GM23338 (cell line): Measurements from ENCODE around the gene NEMP2.

ENCODE experiments used
- CREB1 ChIP-seq: fragments of 250-450 bp; sonication (Bioruptor Pico); IDR thresholded peaks from 2 replicates; pipeline ENCODE4 v1.5.0; 2020; ENCODE audit warnings: low read depth, mild to moderate bottlenecking, moderate library complexity
- EZH2 ChIP-seq: fragments of 200-600 bp; sonication (generic); IDR thresholded peaks from one replicate; pipeline ENCODE4 v1.8.0; 2017; ENCODE audit warnings: antibody characterized with exemption, mild to moderate bottlenecking, low read depth; ENCODE audit not compliant: unreplicated experiment
- EZH2phosphoT487 ChIP-seq: fragments of 200-600 bp; sonication (generic); IDR thresholded peaks from one replicate; pipeline ENCODE4 v1.8.1; 2018; ENCODE audit warnings: antibody characterized with exemption; ENCODE audit not compliant: unreplicated experiment
- JUNB ChIP-seq: IDR thresholded peaks from one replicate; pipeline ENCODE4 v1.6.1; 2016; ENCODE audit warnings: antibody characterized with exemption; ENCODE audit not compliant: unreplicated experiment
- NANOG ChIP-seq: IDR thresholded peaks from 2 replicates; pipeline ENCODE4 v1.6.1; 2016; ENCODE audit warnings: antibody characterized with exemption, borderline replicate concordance
- POLR2AphosphoS5 ChIP-seq: IDR thresholded peaks from 2 replicates; pipeline ENCODE4 v1.6.1; 2016; ENCODE audit warnings: antibody characterized with exemption, low read depth
- ZNF331 ChIP-seq: fragments of 250-450 bp; sonication (Bioruptor Pico); IDR thresholded peaks from 2 replicates; pipeline ENCODE4 v1.5.0; 2020; ENCODE audit warnings: low read depth, mild to moderate bottlenecking, moderate library complexity
- TF ChIP-seq, protein P1 (sequence below), 2 experiments: fragments of 200-600 bp in 1 of 2; sonication (generic) in 1 of 2; conservative IDR thresholded peaks; 2 replicates each; pipeline versions ENCODE4 v1.5.1 to v1.6.1; 2016 to 2017; ENCODE audit warnings: antibody characterized with exemption in 2 of 2, low read depth in 2 of 2, mild to moderate bottlenecking in 2 of 2, moderate library complexity in 1 of 2
- TF ChIP-seq, protein P2 (sequence below): IDR thresholded peaks from one replicate; pipeline ENCODE4 v1.6.1; 2018; ENCODE audit warnings: antibody characterized with exemption; ENCODE audit not compliant: unreplicated experiment
- TF ChIP-seq, protein P3 (sequence below): IDR thresholded peaks from 2 replicates; pipeline ENCODE4 v1.6.1; 2016; ENCODE audit warnings: antibody characterized with exemption
- TF ChIP-seq, protein P4 (sequence below): fragments of 250-450 bp; sonication (Bioruptor Pico); IDR thresholded peaks from 2 replicates; pipeline ENCODE4 v1.5.0; 2020; ENCODE audit warnings: mild to moderate bottlenecking, moderate library complexity

DNA sequence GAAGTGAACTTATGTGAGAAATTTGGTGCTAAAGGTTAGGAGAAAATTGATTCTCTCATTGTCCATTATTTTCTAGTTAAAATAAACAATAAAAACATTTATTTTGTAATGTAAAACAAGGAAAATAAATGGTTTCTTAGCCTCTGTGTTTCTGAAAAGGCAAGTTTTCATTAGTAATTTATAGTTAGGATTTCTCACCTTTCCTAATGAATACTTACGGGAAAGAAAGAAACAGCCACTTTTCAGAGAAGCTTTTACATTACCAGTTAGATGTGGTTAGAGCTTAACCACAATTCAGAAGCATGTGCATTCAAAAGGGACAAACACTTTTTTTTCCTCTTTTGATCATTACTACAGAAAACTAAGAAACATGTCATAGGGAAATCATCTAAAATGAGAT, 18.8 kb downstream of the NEMP2 start:
- TF ChIP-seq, protein P1, sequence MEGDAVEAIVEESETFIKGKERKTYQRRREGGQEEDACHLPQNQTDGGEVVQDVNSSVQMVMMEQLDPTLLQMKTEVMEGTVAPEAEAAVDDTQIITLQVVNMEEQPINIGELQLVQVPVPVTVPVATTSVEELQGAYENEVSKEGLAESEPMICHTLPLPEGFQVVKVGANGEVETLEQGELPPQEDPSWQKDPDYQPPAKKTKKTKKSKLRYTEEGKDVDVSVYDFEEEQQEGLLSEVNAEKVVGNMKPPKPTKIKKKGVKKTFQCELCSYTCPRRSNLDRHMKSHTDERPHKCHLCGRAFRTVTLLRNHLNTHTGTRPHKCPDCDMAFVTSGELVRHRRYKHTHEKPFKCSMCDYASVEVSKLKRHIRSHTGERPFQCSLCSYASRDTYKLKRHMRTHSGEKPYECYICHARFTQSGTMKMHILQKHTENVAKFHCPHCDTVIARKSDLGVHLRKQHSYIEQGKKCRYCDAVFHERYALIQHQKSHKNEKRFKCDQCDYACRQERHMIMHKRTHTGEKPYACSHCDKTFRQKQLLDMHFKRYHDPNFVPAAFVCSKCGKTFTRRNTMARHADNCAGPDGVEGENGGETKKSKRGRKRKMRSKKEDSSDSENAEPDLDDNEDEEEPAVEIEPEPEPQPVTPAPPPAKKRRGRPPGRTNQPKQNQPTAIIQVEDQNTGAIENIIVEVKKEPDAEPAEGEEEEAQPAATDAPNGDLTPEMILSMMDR (conservative IDR thresholded peaks at IDR 0.05; ENCODE audit: low read depth in 2 of 2), result no peak
- TF ChIP-seq EZH2 (no peak), NANOG (no peak), POLR2AphosphoS5 (no peak), ZNF331 (CRISPR knock-in tag) (no peak), EZH2phosphoT487 (no peak), JUNB (no peak), CREB1 (no peak)
- TF ChIP-seq, protein P2, sequence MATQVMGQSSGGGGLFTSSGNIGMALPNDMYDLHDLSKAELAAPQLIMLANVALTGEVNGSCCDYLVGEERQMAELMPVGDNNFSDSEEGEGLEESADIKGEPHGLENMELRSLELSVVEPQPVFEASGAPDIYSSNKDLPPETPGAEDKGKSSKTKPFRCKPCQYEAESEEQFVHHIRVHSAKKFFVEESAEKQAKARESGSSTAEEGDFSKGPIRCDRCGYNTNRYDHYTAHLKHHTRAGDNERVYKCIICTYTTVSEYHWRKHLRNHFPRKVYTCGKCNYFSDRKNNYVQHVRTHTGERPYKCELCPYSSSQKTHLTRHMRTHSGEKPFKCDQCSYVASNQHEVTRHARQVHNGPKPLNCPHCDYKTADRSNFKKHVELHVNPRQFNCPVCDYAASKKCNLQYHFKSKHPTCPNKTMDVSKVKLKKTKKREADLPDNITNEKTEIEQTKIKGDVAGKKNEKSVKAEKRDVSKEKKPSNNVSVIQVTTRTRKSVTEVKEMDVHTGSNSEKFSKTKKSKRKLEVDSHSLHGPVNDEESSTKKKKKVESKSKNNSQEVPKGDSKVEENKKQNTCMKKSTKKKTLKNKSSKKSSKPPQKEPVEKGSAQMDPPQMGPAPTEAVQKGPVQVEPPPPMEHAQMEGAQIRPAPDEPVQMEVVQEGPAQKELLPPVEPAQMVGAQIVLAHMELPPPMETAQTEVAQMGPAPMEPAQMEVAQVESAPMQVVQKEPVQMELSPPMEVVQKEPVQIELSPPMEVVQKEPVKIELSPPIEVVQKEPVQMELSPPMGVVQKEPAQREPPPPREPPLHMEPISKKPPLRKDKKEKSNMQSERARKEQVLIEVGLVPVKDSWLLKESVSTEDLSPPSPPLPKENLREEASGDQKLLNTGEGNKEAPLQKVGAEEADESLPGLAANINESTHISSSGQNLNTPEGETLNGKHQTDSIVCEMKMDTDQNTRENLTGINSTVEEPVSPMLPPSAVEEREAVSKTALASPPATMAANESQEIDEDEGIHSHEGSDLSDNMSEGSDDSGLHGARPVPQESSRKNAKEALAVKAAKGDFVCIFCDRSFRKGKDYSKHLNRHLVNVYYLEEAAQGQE, result no peak
- TF ChIP-seq, protein P3, sequence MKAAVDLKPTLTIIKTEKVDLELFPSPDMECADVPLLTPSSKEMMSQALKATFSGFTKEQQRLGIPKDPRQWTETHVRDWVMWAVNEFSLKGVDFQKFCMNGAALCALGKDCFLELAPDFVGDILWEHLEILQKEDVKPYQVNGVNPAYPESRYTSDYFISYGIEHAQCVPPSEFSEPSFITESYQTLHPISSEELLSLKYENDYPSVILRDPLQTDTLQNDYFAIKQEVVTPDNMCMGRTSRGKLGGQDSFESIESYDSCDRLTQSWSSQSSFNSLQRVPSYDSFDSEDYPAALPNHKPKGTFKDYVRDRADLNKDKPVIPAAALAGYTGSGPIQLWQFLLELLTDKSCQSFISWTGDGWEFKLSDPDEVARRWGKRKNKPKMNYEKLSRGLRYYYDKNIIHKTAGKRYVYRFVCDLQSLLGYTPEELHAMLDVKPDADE, result no peak
- TF ChIP-seq, protein P4, sequence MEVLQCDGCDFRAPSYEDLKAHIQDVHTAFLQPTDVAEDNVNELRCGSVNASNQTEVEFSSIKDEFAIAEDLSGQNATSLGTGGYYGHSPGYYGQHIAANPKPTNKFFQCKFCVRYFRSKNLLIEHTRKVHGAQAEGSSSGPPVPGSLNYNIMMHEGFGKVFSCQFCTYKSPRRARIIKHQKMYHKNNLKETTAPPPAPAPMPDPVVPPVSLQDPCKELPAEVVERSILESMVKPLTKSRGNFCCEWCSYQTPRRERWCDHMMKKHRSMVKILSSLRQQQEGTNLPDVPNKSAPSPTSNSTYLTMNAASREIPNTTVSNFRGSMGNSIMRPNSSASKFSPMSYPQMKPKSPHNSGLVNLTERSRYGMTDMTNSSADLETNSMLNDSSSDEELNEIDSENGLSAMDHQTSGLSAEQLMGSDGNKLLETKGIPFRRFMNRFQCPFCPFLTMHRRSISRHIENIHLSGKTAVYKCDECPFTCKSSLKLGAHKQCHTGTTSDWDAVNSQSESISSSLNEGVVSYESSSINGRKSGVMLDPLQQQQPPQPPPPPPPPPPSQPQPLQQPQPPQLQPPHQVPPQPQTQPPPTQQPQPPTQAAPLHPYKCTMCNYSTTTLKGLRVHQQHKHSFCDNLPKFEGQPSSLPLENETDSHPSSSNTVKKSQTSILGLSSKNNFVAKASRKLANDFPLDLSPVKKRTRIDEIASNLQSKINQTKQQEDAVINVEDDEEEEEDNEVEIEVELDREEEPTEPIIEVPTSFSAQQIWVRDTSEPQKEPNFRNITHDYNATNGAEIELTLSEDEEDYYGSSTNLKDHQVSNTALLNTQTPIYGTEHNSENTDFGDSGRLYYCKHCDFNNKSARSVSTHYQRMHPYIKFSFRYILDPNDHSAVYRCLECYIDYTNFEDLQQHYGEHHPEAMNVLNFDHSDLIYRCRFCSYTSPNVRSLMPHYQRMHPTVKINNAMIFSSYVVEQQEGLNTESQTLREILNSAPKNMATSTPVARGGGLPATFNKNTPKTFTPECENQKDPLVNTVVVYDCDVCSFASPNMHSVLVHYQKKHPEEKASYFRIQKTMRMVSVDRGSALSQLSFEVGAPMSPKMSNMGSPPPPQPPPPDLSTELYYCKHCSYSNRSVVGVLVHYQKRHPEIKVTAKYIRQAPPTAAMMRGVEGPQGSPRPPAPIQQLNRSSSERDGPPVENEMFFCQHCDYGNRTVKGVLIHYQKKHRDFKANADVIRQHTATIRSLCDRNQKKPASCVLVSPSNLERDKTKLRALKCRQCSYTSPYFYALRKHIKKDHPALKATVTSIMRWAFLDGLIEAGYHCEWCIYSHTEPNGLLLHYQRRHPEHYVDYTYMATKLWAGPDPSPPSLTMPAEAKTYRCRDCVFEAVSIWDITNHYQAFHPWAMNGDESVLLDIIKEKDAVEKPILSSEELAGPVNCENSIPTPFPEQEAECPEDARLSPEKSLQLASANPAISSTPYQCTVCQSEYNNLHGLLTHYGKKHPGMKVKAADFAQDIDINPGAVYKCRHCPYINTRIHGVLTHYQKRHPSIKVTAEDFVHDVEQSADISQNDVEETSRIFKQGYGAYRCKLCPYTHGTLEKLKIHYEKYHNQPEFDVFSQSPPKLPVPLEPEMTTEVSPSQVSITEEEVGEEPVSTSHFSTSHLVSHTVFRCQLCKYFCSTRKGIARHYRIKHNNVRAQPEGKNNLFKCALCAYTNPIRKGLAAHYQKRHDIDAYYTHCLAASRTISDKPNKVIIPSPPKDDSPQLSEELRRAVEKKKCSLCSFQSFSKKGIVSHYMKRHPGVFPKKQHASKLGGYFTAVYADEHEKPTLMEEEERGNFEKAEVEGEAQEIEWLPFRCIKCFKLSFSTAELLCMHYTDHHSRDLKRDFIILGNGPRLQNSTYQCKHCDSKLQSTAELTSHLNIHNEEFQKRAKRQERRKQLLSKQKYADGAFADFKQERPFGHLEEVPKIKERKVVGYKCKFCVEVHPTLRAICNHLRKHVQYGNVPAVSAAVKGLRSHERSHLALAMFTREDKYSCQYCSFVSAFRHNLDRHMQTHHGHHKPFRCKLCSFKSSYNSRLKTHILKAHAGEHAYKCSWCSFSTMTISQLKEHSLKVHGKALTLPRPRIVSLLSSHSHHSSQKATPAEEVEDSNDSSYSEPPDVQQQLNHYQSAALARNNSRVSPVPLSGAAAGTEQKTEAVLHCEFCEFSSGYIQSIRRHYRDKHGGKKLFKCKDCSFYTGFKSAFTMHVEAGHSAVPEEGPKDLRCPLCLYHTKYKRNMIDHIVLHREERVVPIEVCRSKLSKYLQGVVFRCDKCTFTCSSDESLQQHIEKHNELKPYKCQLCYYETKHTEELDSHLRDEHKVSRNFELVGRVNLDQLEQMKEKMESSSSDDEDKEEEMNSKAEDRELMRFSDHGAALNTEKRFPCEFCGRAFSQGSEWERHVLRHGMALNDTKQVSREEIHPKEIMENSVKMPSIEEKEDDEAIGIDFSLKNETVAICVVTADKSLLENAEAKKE (CRISPR knock-in tag), result no peak
